Ishikawa (cell line): ENCODE measurements around the gene RAVER2.

ENCODE experiments used
- CREB1 ChIP-seq: IDR thresholded peaks from 2 replicates; pipeline ENCODE4 v1.6.1; 2012; ENCODE audit warnings: low read depth
- EGR1 ChIP-seq: IDR thresholded peaks from 2 replicates; pipeline ENCODE4 v1.6.1; 2012
- EP300 ChIP-seq: IDR thresholded peaks from 2 replicates; pipeline ENCODE4 v1.6.1; 2012; ENCODE audit warnings: borderline replicate concordance
- MAX ChIP-seq: IDR thresholded peaks from 2 replicates; pipeline ENCODE4 v1.6.1; 2012
- RAD21 ChIP-seq: IDR thresholded peaks from 2 replicates; pipeline ENCODE4 v1.6.1; 2012; ENCODE audit warnings: low read depth
- REST ChIP-seq: IDR thresholded peaks from 2 replicates; pipeline ENCODE4 v1.6.1; 2012; ENCODE audit warnings: low read depth, mild to moderate bottlenecking
- TCF12 ChIP-seq: IDR thresholded peaks from 2 replicates; pipeline ENCODE4 v1.6.1; 2012; ENCODE audit warnings: low read depth
- TEAD4 ChIP-seq: IDR thresholded peaks from 2 replicates; pipeline ENCODE4 v1.6.1; 2012
- YY1 ChIP-seq: IDR thresholded peaks from 2 replicates; pipeline ENCODE4 v1.6.1; 2012; ENCODE audit warnings: low read depth
- ZBTB7A ChIP-seq: IDR thresholded peaks from 2 replicates; pipeline ENCODE4 v1.6.1; 2012; ENCODE audit warnings: low read depth

GRCh38 chr1:64822621-64823020 lies 77.7 kb downstream of the RAVER2 start:
- TF ChIP-seq REST (no peak), YY1 (no peak), EGR1 (no peak), EP300 (no peak), MAX (no peak), RAD21 (no peak), ZBTB7A (no peak), TEAD4 (no peak), TCF12 (no peak), CREB1 (no peak)
